Neutrophil (primary cell): ENCODE measurements around the gene WNT8B.
A peak's percentile ranks its signal among the peaks of the same experiment; 100 is the strongest.

Experiments
- H3K27ac ChIP-seq: fragments of 200-600 bp; sonication (generic); 2 replicates; pipeline ENCODE4 v1.5.1; 2016; ENCODE audit warnings: mild to moderate bottlenecking, moderate library complexity
- H3K27me3 ChIP-seq: fragments of 200-600 bp; sonication (generic); 2 replicates; pipeline ENCODE4 v1.6.0; 2016; ENCODE audit warnings: mild to moderate bottlenecking
- H3K36me3 ChIP-seq: fragments of 200-600 bp; sonication (generic); 2 replicates; pipeline ENCODE4 v1.5.1; 2017
- H3K4me1 ChIP-seq, 2 experiments: fragments of 200-600 bp in 1 of 2; sonication (generic) in 1 of 2; 1 replicate in 1 of 2; 2 replicates in 1 of 2; pipeline versions ENCODE4 v1.5.1 to v1.6.1; 2013 to 2016; ENCODE audit warnings: low read depth in 1 of 2, low read length in 1 of 2, mild to moderate bottlenecking in 1 of 2, moderate library complexity in 1 of 2; ENCODE audit not compliant: control insufficient read depth in 1 of 2, insufficient read depth in 1 of 2
- H3K4me3 ChIP-seq, 2 experiments: fragments of 200-600 bp in 1 of 2; sonication (generic) in 1 of 2; 1 replicate in 1 of 2; 2 replicates in 1 of 2; pipeline ENCODE4 v1.5.1; 2013 to 2016; ENCODE audit warnings: low read depth in 1 of 2, low read length in 1 of 2, mild to moderate bottlenecking in 1 of 2, moderate library complexity in 1 of 2
- H3K9me3 ChIP-seq: fragments of 200-600 bp; sonication (generic); 2 replicates; pipeline ENCODE4 v1.5.1; 2016
- TF ChIP-seq, protein P1 (sequence below): fragments of 200-600 bp; sonication (generic); IDR thresholded peaks from 2 replicates; pipeline ENCODE4 v1.5.1; 2016; ENCODE audit warnings: antibody characterized with exemption

Gene WNT8B, protein sequence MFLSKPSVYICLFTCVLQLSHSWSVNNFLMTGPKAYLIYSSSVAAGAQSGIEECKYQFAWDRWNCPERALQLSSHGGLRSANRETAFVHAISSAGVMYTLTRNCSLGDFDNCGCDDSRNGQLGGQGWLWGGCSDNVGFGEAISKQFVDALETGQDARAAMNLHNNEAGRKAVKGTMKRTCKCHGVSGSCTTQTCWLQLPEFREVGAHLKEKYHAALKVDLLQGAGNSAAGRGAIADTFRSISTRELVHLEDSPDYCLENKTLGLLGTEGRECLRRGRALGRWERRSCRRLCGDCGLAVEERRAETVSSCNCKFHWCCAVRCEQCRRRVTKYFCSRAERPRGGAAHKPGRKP

DNA sequence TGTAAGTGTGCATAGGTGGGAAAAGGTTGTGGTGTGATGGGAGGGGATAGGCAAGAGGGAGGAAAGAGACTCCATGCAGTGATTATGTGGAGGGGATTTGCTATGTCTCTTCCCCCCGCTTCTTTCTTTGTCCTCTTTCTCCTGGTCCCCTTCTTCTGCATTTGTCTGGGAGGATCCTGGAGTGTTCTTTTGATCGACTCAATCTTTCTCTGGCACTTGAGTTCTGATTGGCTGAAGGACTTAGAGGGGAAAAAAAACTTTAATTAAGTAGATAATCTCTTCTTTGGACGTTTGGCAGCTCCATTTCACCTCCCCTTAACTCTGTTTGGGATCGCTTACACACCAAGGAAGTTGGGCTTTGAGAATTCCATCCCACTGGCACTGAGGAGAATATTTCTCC, at the start of gene WNT8B:
Gene WNT8B (plus strand): TSS at position 301 of the 400 bp plus-strand sequence. CDS start 160 bp downstream, outside the sequence.
- H3K4me3 ChIP-seq = no peak within 1 kb of the TSS
- peaks cover 72% of the 10 kb centered on the region for H3K27me3 ChIP-seq
- H3K27ac ChIP-seq = no peak within 1 kb of the TSS
- no peaks in the 10 kb centered on the region for H3K4me1 ChIP-seq
- no peaks in the 10 kb centered on the region for H3K36me3 ChIP-seq
- TF ChIP-seq, protein P1, sequence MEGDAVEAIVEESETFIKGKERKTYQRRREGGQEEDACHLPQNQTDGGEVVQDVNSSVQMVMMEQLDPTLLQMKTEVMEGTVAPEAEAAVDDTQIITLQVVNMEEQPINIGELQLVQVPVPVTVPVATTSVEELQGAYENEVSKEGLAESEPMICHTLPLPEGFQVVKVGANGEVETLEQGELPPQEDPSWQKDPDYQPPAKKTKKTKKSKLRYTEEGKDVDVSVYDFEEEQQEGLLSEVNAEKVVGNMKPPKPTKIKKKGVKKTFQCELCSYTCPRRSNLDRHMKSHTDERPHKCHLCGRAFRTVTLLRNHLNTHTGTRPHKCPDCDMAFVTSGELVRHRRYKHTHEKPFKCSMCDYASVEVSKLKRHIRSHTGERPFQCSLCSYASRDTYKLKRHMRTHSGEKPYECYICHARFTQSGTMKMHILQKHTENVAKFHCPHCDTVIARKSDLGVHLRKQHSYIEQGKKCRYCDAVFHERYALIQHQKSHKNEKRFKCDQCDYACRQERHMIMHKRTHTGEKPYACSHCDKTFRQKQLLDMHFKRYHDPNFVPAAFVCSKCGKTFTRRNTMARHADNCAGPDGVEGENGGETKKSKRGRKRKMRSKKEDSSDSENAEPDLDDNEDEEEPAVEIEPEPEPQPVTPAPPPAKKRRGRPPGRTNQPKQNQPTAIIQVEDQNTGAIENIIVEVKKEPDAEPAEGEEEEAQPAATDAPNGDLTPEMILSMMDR = no peak
- H3K9me3 ChIP-seq = no peaks in the 10 kb centered on the region

DNA sequence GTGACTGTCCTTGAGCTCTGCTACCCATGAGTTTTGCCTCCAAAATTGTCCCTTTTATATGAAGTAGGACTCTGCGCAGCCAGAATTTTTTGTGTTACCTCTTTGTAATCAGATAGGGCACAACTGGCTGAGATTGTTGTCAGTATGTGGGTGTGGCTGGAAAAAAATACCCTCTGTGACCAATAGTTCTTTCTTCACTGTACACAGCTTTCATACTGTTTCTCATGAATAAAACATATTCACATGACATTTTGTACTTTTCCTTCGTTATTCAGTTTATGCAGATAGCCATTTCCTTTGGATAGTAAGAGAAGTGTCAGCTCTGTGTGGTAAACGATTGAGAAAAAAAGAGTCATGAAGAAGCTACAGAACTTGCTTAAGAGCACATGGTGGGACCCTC, 49.6 kb upstream of the WNT8B start:
- no peak overlapping the region for H3K4me3 ChIP-seq
- H3K36me3 ChIP-seq = no peaks in the 10 kb centered on the region
- H3K27me3 ChIP-seq = no peaks in the 10 kb centered on the region
- no peaks in the 10 kb centered on the region for H3K9me3 ChIP-seq
- H3K27ac ChIP-seq = no peak overlapping the region
- TF ChIP-seq, protein P1 = no peak
- H3K4me1 ChIP-seq = no peaks in the 10 kb centered on the region

DNA sequence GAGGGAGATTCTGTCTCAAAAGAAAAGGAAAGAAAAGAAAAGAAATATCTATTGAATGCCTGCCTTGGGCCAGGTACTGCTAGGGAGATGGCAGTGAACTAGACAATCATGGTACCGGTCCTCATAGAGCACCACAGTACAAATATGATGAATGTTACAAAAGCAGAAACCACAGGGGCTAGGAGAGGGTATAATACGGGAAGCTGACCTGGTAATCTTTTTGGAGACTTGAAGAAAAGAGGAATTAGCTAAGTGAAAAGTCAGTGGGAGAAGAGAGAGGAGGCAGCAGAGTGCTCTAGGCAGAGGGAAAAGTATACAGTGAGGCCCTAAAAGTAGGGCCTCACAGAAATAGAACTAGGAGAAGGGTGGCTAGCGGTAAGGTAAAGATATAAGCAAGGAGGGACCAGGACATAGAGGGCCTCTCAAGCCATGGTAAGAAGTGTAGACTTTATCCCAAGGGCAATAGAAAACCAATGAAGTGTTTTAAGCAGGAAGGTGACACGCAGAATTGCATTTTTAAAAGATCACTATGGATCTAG, 42.8 kb upstream of the WNT8B start:
- no peak overlapping the region for H3K27ac ChIP-seq
- peaks cover 5% of the 10 kb centered on the region in 2 experiments for H3K4me1 ChIP-seq
- no peak overlapping the region for H3K4me3 ChIP-seq
- TF ChIP-seq, protein P1 = no peak
- no peaks in the 10 kb centered on the region for H3K36me3 ChIP-seq
- H3K27me3 ChIP-seq = no peaks in the 10 kb centered on the region
- no peaks in the 10 kb centered on the region for H3K9me3 ChIP-seq

DNA sequence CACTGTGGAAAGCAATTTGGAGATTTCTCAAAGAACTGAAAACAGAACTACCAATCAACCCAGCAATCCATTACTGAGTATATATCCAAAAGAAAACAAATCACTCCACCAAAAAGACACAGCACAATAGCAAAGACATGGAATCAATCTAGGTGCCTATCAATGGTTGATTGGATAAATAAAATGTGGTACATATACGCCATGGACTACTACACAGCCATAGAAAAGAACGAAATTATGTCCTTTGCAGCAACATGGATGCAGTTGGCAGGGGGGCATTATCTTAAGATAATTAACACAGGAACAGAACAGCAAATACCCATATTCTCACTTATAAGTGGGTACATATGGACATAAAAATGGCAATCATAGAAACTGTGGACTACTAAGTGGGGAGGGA, 35.4 kb upstream of the WNT8B start:
- no peak overlapping the region for H3K4me3 ChIP-seq

DNA sequence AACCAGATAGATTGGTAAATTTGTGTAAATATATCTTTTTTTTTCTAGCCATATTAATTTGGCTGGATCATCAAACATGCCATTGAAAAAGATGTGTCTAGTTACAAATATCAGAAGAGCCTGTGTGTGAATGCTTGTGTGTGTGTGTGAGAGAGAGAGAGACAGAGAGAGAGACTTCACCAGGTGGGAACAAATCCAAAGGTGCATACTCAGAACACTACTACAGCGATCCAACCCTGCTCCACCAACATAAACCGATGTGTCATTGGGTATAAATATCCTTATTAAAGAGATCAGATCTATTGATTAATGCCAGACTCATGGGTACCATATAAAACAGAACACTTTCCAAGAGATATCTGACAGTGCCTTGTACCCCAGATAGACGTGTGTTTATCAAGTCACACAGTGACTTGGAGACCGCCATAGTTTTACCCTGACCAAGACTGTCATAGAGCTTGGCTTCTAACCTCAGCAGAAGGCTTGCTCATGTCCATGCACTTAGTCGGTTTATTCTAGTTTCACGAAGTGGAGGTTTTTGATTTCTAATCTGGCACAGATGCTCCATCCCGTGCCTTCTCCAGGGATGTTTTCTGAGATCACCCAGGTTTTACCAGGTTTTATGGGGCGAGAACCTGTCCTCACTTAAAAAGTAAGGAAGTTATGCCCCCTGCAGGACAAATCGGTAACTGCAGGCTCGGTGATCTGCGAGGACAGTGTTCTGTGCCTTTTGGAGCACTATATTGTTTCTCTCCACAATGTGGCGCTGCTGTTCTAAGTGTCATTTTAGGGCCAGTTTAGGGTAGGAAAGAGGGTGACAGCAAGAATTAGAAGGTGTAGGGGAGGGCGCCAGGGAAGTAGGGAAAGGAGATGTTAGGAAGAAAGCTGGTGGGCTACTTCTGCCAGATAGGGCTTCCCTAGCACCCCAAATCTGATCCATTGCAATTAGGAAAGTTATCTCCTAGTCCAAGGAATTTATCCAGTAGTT, 29.3 kb upstream of the WNT8B start:
- Histone ChIP-seq H3K4me1 (no peaks in the 10 kb centered on the region), H3K9me3 (no peaks in the 10 kb centered on the region)
- TF ChIP-seq, protein P1 = peak; percentile 97

More for the DNA sequence above, 35.4 kb upstream of the WNT8B start:
- H3K27me3 ChIP-seq = peaks cover 9% of the 10 kb centered on the region
- H3K27ac ChIP-seq = no peak overlapping the region
- no peaks in the 10 kb centered on the region for H3K4me1 ChIP-seq
- TF ChIP-seq, protein P1 = no peak
- no peaks in the 10 kb centered on the region for H3K9me3 ChIP-seq
- no peaks in the 10 kb centered on the region for H3K36me3 ChIP-seq

More for the DNA sequence above, 29.3 kb upstream of the WNT8B start:
- H3K36me3 ChIP-seq = no peaks in the 10 kb centered on the region
- no peak overlapping the region for H3K27ac ChIP-seq
- no peak overlapping the region for H3K4me3 ChIP-seq
- no peaks in the 10 kb centered on the region for H3K27me3 ChIP-seq
